GM12878 (cell line): ENCODE measurements around the gene ALCAM. TPM values are rescaled to one million over a fixed set of nuclear protein-coding genes. Genes with fewer than 3 reads are reported as not detected.

Experiments used
- ATAC-seq: fragments of 200-7000 bp; cut with Tn5 transposase; 3 replicates; pipeline ENCODE4 v1.9.1; 2020; ENCODE audit warnings: mild to moderate bottlenecking, moderate library complexity
- BruUV-seq: library from RNA; stranded (reverse); fragments of 400-500 nt; replicated peaks from 2 replicates; lab custom pipeline; 2021; lab: Mats Ljungman, UMichigan
- CTCF ChIA-PET: fragments of 300-600 bp; sonication (Branson Sonifier 250); formaldehyde crosslinking; extraction: SDS; loops from one replicate; lab custom pipeline; 2021; ENCODE audit warnings: inconsistent platforms; lab: Yijun Ruan, JAX
- POLR2A ChIA-PET: fragments of 350-600 bp; formaldehyde crosslinking; extraction: SDS; loops from one replicate; lab custom pipeline; 2021; ENCODE audit warnings: inconsistent platforms; lab: Charles Lee
- RAD21 ChIA-PET: fragments of 300-600 bp; sonication (Branson Sonifier 250); formaldehyde crosslinking; loops from one replicate; lab custom pipeline; 2023; ENCODE audit warnings: antibody characterized with exemption; ENCODE audit not compliant: unreplicated experiment; lab: Charles Lee
- SMC1A ChIA-PET: fragments of 300-600 bp; sonication (Branson Sonifier 250); formaldehyde crosslinking; loops from one replicate; lab custom pipeline; 2023; ENCODE audit not compliant: unreplicated experiment, uncharacterized antibody; lab: Charles Lee
- DNase-seq: peaks from one replicate; pipeline ENCODE4 v3.0.0-alpha.2; 2011; ENCODE audit warnings: low read depth, low spot score
- FAIRE-seq: peaks from 3 replicates; lab custom pipeline; 2011; peaks lifted over from hg19 to GRCh38; lab: Jason Lieb, UNC
- H2AFZ ChIP-seq: 2 replicates; pipeline ENCODE4 v1.6.0; 2011; ENCODE audit warnings: low read depth, low read length, control low read depth; ENCODE audit not compliant: control insufficient read depth
- H3K27ac ChIP-seq: 2 replicates; pipeline ENCODE4 v1.5.1; 2011; ENCODE audit warnings: control low read depth; ENCODE audit not compliant: control insufficient read depth, insufficient read depth
- H3K27me3 ChIP-seq, 2 experiments: replicated peaks in 1 of 2; 2 replicates each; pipeline versions ENCODE4 v1.6.0 to v1.6.1; 2011; ENCODE audit warnings: low read length in 1 of 2; ENCODE audit not compliant: control insufficient read depth in 2 of 2, insufficient read depth in 2 of 2
- H3K36me3 ChIP-seq, 2 experiments: 2 replicates each; pipeline ENCODE4 v1.5.1; 2011; ENCODE audit warnings: low read length in 1 of 2; ENCODE audit not compliant: control insufficient read depth in 2 of 2, insufficient read depth in 2 of 2
- H3K4me1 ChIP-seq: 2 replicates; pipeline ENCODE4 v1.6.1; 2011; ENCODE audit warnings: mild to moderate bottlenecking, low read length, moderate library complexity, mixed read lengths; ENCODE audit not compliant: control insufficient read depth, insufficient read depth
- H3K4me2 ChIP-seq: 2 replicates; pipeline ENCODE4 v1.6.0; 2011; ENCODE audit warnings: control low read depth; ENCODE audit not compliant: control insufficient read depth, insufficient read depth
- H3K4me3 ChIP-seq: fragments of 200-600 bp; sonication (generic); 2 replicates; pipeline ENCODE4 v1.5.1; 2016
- H3K79me2 ChIP-seq: 2 replicates; pipeline ENCODE4 v1.6.0; 2011; ENCODE audit warnings: low read length; ENCODE audit not compliant: control insufficient read depth, insufficient read depth
- H3K9ac ChIP-seq: 2 replicates; pipeline ENCODE4 v1.8.0; 2011; ENCODE audit warnings: low read length, control low read depth, mixed read lengths; ENCODE audit not compliant: control insufficient read depth, insufficient read depth
- H3K9me3 ChIP-seq: replicated peaks from 3 replicates; pipeline ENCODE4 v1.5.1; 2011; ENCODE audit warnings: mild to moderate bottlenecking, low read length; ENCODE audit not compliant: control insufficient read depth, insufficient read depth
- H4K20me1 ChIP-seq: 2 replicates; pipeline ENCODE4 v1.6.0; 2011; ENCODE audit not compliant: control insufficient read depth, insufficient read depth
- ASH2L ChIP-seq: fragments of 300-600, 200-600 bp; sonication (generic); IDR thresholded peaks from 2 replicates; pipeline ENCODE4 v1.6.1; 2017; ENCODE audit warnings: low read depth, mild to moderate bottlenecking, borderline replicate concordance
- BRCA1 ChIP-seq: IDR thresholded peaks from 2 replicates; pipeline ENCODE4 v1.6.1; 2011; ENCODE audit warnings: low read depth, low read length, improper control_type of control experiment
- CBX3 ChIP-seq: fragments of 200-600 bp; sonication (generic); IDR thresholded peaks from 2 replicates; pipeline ENCODE4 v1.6.1; 2016; ENCODE audit warnings: low read depth, borderline replicate concordance
- CHD2 ChIP-seq: IDR thresholded peaks from 2 replicates; pipeline ENCODE4 v1.6.1; 2011; ENCODE audit warnings: low read depth, low read length, improper control_type of control experiment, borderline replicate concordance
- GATAD2B ChIP-seq: fragments of 450-650 bp; conservative IDR thresholded peaks from 2 replicates; pipeline ENCODE4 v1.6.1; 2017; ENCODE audit warnings: low read depth, mild to moderate bottlenecking, moderate library complexity
- JUND ChIP-seq: IDR thresholded peaks from 2 replicates; pipeline ENCODE4 v1.6.1; 2012; ENCODE audit warnings: low read depth, mild to moderate bottlenecking, low read length, improper control_type of control experiment, moderate library complexity
- KDM1A ChIP-seq: fragments of 200-600 bp; sonication (generic); IDR thresholded peaks from 2 replicates; pipeline ENCODE4 v1.6.1; 2016; ENCODE audit warnings: borderline replicate concordance
- MYB ChIP-seq: fragments of 150-350 bp; IDR thresholded peaks from 2 replicates; pipeline ENCODE4 v1.6.1; 2014; ENCODE audit warnings: mild to moderate bottlenecking, low read depth, low read length, borderline replicate concordance
- POLR2A ChIP-seq: IDR thresholded peaks from 2 replicates; pipeline ENCODE4 v1.6.1; 2011; ENCODE audit warnings: low read depth, mild to moderate bottlenecking, low read length
- SMC3 ChIP-seq: IDR thresholded peaks from 2 replicates; pipeline ENCODE4 v1.6.1; 2011; ENCODE audit warnings: low read length, improper control_type of control experiment, borderline replicate concordance
- SUZ12 ChIP-seq: fragments of 200-600 bp; sonication (generic); IDR thresholded peaks from one replicate; pipeline ENCODE4 v1.6.1; 2018; ENCODE audit warnings: antibody characterized with exemption, mild to moderate bottlenecking; ENCODE audit not compliant: unreplicated experiment
- TCF3 ChIP-seq: IDR thresholded peaks from 2 replicates; pipeline ENCODE4 v1.6.1; 2012; ENCODE audit warnings: low read depth, mild to moderate bottlenecking, low read length, borderline replicate concordance; ENCODE audit not compliant: insufficient read depth
- WGBS: methylation state at CpG from one replicate; pipeline ENCODE4 v1.1.6; 2016; ENCODE audit warnings: low lambda C conversion rate; ENCODE audit not compliant: insufficient replicate concordance, insufficient coverage; ENCODE audit errors: missing lambda C conversion rate; 5-methylcytosine and 5-hydroxymethylcytosine counted together
- in situ Hi-C: fragments of 300-500 bp; cut with MboI; formaldehyde crosslinking; loops from 9 replicates; pipeline ENCODE4 v1.14.3; 2018; ENCODE audit warnings: mixed read lengths
- intact Hi-C: fragments of 100-400 bp; cut with micrococcal nuclease; formaldehyde crosslinking; loops from one replicate; pipeline ENCODE4 v1.14.2; 2022; ENCODE audit not compliant: unreplicated experiment
- polyA plus RNA-seq, 11 experiments: library from polyadenylated mRNA; depleted of rRNA in 4 of 11; unstranded in 6 of 11; stranded (reverse) in 5 of 11; fragments of >200 nt; fragmentation: Nextera tagmentation in 4 of 11; fragmentation: Illumina TruSeq in 1 of 11; extraction: Ambion mirVana in 4 of 11; extraction: Trizol in 1 of 11; gene quantifications; 1 replicate in 1 of 11; 2 replicates in 10 of 11; pipeline versions ENCODE4 v1.2.1 to v1.2.3, GENCODE V29; 2011 to 2016; ENCODE audit warnings: inconsistent platforms in 2 of 11, missing spikeins in 2 of 11, low read depth in 1 of 11
- total RNA-seq, 4 experiments: library from RNA; depleted of rRNA in 3 of 4; stranded (reverse); fragments of >200 nt in 3 of 4; fragmentation: Illumina TruSeq in 1 of 4; extraction: Trizol in 1 of 4; gene quantifications; 2 replicates each; pipeline versions ENCODE4 v1.2.1 to v1.2.3, GENCODE V29; 2013 to 2021
- TF ChIP-seq, protein P1 (sequence below): IDR thresholded peaks from 2 replicates; pipeline ENCODE4 v1.6.1; 2011; ENCODE audit warnings: mild to moderate bottlenecking, low read depth, low read length, moderate library complexity; ENCODE audit not compliant: insufficient replicate concordance
- TF ChIP-seq, protein P2 (sequence below): fragments of 450-650 bp; IDR thresholded peaks from 2 replicates; pipeline ENCODE4 v1.6.1; 2017; ENCODE audit warnings: mild to moderate bottlenecking, moderate library complexity
- TF ChIP-seq, protein P3 (sequence below): fragments of 450-650 bp; IDR thresholded peaks from 2 replicates; pipeline ENCODE4 v1.6.1; 2018; ENCODE audit warnings: borderline replicate concordance, mild to moderate bottlenecking; ENCODE audit not compliant: partially characterized antibody

Gene ALCAM
- total and polyA plus RNA-seq, 10 of the 15 experiments (the other 5 are each of a cell fraction or from before 2014, with no cell fraction given), result 12.2 to 54.2 (median 32.6) TPM

DNA sequence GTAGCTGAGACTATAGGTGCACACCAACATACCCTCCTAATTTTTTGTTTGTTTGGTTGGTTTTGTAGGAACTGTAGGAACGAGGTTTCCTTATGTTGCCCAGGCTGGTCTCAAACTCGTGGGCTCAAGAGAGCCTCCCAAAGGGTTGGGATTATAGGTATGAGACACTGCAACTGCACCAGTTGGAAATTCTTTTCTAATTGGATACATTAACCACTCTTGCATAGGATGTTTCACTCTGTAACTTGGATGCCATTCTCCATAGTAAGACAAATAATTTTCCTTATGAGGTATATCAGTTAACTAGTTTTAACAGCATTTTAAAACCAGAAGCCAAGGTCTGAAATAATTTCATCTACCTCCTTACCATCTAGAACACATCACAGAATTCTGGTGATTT is 6.7 kb upstream of the ALCAM start:
- in situ Hi-C loops, result loop anchor here (10.0 kb wide), 1 partner anchor 755 kb away; no protein-coding TSS in a partner anchor
- 73% methylated on average over 2 of the region's 2 CpGs for WGBS
- Histone ChIP-seq H3K9me3 (no peaks in the 10 kb centered on the region), H3K79me2 (no peaks in the 10 kb centered on the region), H2AFZ (no peak overlapping the region), H3K4me1 (no peaks in the 10 kb centered on the region), H3K36me3 (no peaks in the 10 kb centered on the region), H3K9ac (no peak overlapping the region), H3K4me2 (no peak overlapping the region), H4K20me1 (no peaks in the 10 kb centered on the region), H3K4me3 (no peak overlapping the region), H3K27ac (no peak overlapping the region), H3K27me3 (no peaks in the 10 kb centered on the region)
- ChIA-PET RAD21 (interaction anchor here (1.5 kb wide), 1 partner anchor 9 kb away, joined by 7 read pairs; no protein-coding TSS in a partner anchor), POLR2A (no interaction called here), SMC1A (no interaction called here), CTCF (interaction anchor here (1.3 kb wide), 1 partner anchor 55 kb away, joined by 3 read pairs; no protein-coding TSS in a partner anchor)
- FAIRE-seq (no peak), ATAC-seq (no peak), DNase-seq (no peak)
- intact Hi-C loops, result loop anchor here (10.0 kb wide), 1 partner anchor 215 kb away; no protein-coding TSS in a partner anchor
- TF ChIP-seq, protein P1, sequence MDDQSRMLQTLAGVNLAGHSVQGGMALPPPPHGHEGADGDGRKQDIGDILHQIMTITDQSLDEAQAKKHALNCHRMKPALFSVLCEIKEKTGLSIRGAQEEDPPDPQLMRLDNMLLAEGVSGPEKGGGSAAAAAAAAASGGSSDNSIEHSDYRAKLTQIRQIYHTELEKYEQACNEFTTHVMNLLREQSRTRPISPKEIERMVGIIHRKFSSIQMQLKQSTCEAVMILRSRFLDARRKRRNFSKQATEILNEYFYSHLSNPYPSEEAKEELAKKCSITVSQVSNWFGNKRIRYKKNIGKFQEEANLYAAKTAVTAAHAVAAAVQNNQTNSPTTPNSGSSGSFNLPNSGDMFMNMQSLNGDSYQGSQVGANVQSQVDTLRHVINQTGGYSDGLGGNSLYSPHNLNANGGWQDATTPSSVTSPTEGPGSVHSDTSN, result no peak
- no peak for TF ChIP-seq JUND
- no peak for TF ChIP-seq ASH2L
- no peak for TF ChIP-seq TCF3
- no peak for TF ChIP-seq GATAD2B
- TF ChIP-seq CBX3, result no peak
- TF ChIP-seq CHD2, result no peak
- TF ChIP-seq KDM1A, result no peak
- TF ChIP-seq POLR2A, result no peak
- no peak for TF ChIP-seq MYB
- TF ChIP-seq, protein P2, sequence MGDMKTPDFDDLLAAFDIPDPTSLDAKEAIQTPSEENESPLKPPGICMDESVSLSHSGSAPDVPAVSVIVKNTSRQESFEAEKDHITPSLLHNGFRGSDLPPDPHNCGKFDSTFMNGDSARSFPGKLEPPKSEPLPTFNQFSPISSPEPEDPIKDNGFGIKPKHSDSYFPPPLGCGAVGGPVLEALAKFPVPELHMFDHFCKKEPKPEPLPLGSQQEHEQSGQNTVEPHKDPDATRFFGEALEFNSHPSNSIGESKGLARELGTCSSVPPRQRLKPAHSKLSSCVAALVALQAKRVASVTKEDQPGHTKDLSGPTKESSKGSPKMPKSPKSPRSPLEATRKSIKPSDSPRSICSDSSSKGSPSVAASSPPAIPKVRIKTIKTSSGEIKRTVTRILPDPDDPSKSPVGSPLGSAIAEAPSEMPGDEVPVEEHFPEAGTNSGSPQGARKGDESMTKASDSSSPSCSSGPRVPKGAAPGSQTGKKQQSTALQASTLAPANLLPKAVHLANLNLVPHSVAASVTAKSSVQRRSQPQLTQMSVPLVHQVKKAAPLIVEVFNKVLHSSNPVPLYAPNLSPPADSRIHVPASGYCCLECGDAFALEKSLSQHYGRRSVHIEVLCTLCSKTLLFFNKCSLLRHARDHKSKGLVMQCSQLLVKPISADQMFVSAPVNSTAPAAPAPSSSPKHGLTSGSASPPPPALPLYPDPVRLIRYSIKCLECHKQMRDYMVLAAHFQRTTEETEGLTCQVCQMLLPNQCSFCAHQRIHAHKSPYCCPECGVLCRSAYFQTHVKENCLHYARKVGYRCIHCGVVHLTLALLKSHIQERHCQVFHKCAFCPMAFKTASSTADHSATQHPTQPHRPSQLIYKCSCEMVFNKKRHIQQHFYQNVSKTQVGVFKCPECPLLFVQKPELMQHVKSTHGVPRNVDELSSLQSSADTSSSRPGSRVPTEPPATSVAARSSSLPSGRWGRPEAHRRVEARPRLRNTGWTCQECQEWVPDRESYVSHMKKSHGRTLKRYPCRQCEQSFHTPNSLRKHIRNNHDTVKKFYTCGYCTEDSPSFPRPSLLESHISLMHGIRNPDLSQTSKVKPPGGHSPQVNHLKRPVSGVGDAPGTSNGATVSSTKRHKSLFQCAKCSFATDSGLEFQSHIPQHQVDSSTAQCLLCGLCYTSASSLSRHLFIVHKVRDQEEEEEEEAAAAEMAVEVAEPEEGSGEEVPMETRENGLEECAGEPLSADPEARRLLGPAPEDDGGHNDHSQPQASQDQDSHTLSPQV, result no peak
- no peak for TF ChIP-seq SMC3
- TF ChIP-seq BRCA1, result no peak
- TF ChIP-seq SUZ12, result no peak
- TF ChIP-seq, protein P3, sequence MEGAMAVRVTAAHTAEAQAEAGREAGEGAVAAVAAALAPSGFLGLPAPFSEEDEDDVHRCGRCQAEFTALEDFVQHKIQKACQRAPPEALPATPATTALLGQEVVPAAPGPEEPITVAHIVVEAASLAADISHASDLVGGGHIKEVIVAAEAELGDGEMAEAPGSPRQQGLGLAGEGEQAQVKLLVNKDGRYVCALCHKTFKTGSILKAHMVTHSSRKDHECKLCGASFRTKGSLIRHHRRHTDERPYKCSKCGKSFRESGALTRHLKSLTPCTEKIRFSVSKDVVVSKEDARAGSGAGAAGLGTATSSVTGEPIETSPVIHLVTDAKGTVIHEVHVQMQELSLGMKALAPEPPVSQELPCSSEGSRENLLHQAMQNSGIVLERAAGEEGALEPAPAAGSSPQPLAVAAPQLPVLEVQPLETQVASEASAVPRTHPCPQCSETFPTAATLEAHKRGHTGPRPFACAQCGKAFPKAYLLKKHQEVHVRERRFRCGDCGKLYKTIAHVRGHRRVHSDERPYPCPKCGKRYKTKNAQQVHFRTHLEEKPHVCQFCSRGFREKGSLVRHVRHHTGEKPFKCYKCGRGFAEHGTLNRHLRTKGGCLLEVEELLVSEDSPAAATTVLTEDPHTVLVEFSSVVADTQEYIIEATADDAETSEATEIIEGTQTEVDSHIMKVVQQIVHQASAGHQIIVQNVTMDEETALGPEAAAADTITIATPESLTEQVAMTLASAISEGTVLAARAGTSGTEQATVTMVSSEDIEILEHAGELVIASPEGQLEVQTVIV, result no peak
- no TSS peak for BruUV-seq
